ENCODE measurements around the gene METTL24.

The METTL24 gene

GRCh38 chr6:110364364-110365105 is 6.4 kb upstream of the METTL24 start:
- H3K27me3 ChIP-seq (ENCODE audit: control insufficient read depth in 5 of 5, insufficient read depth in 4 of 5, low read length in 5 of 5) = peaks cover 0 to 9% (median under 1%) of the 10 kb centered on the region in 5 donors
- H3K36me3 ChIP-seq (ENCODE audit: control insufficient read depth in 5 of 5, insufficient read depth in 5 of 5, low read length in 5 of 5) = no peaks in the 10 kb centered on the region
- H3K9ac ChIP-seq (ENCODE audit: low read length in 5 of 5) = no peak overlapping the region
- no peak overlapping the region for H3K27ac ChIP-seq (ENCODE audit: low read depth, low read length)
- peaks cover 0 to 5% (median 0%) of the 10 kb centered on the region in 5 donors for H3K9me3 ChIP-seq (ENCODE audit: control insufficient read depth in 5 of 5, low read length in 5 of 5)
- H3K4me3 ChIP-seq (ENCODE audit: low read depth in 1 of 5, low read length in 5 of 5) = no peak overlapping the region
- no peaks in the 10 kb centered on the region for H3K4me1 ChIP-seq (ENCODE audit: control insufficient read depth in 5 of 5, insufficient read depth in 5 of 5, low read length in 5 of 5)

GRCh38 chr6:110363748-110364147 is 5.6 kb upstream of the METTL24 start:
- H3K4me1 ChIP-seq (ENCODE audit: control insufficient read depth in 5 of 5, insufficient read depth in 5 of 5, low read length in 5 of 5) = peaks cover 0 to under 1% (median 0%) of the 10 kb centered on the region in 5 donors
- no peak overlapping the region for H3K9ac ChIP-seq (ENCODE audit: low read length in 5 of 5)

GRCh38 chr6:110360676-110361075 is 2.5 kb upstream of the METTL24 start:
- Histone ChIP-seq H3K27me3 (ENCODE audit: control insufficient read depth in 5 of 5, insufficient read depth in 4 of 5, low read length in 5 of 5) (peaks cover 4 to 25% (median 21%) of the 10 kb centered on the region in 5 donors), H3K36me3 (ENCODE audit: control insufficient read depth in 5 of 5, insufficient read depth in 5 of 5, low read length in 5 of 5) (no peaks in the 10 kb centered on the region), H3K4me1 (ENCODE audit: control insufficient read depth in 5 of 5, insufficient read depth in 5 of 5, low read length in 5 of 5) (peaks cover 0 to 15% (median 10%) of the 10 kb centered on the region in 5 donors), H3K4me3 (ENCODE audit: low read depth in 1 of 5, low read length in 5 of 5) (no peak overlapping the region), H3K27ac (ENCODE audit: low read depth, low read length) (no peak overlapping the region), H3K9me3 (ENCODE audit: control insufficient read depth in 5 of 5, low read length in 5 of 5) (peaks cover 0 to 5% (median 0%) of the 10 kb centered on the region in 5 donors), H3K9ac (ENCODE audit: low read length in 5 of 5) (no peak overlapping the region)

More at GRCh38 chr6:110363748-110364147, 5.6 kb upstream of the METTL24 start:
- Histone ChIP-seq H3K4me3 (ENCODE audit: low read depth in 1 of 5, low read length in 5 of 5) (no peak overlapping the region), H3K27ac (ENCODE audit: low read depth, low read length) (no peak overlapping the region), H3K27me3 (ENCODE audit: control insufficient read depth in 5 of 5, insufficient read depth in 4 of 5, low read length in 5 of 5) (peaks cover 0 to 16% (median 8%) of the 10 kb centered on the region in 5 donors), H3K9me3 (ENCODE audit: control insufficient read depth in 5 of 5, low read length in 5 of 5) (peaks cover 0 to 5% (median 0%) of the 10 kb centered on the region in 5 donors), H3K36me3 (ENCODE audit: control insufficient read depth in 5 of 5, insufficient read depth in 5 of 5, low read length in 5 of 5) (no peaks in the 10 kb centered on the region)

DNA sequence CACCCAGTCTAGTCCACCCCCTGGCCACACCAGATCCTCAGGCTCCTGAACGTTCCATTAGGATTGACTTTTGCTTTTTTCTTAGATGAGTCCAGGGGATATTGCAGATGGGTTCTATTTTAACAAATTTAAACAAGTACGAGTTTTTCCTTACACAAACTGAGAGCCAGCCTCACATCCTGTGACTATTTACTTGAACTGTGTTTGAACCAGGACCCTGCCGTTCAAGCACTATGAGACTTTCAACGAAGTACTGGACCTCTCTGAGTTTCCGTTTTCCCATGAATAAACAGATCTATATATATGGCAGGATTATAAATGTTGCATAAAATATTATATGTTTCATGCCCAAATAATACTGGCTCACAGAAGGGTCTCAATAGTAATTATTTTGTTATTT is 1.4 kb upstream of the METTL24 start:
- H3K9ac ChIP-seq (ENCODE audit: low read length in 5 of 5) = no peak overlapping the region
- H3K4me1 ChIP-seq (ENCODE audit: control insufficient read depth in 5 of 5, insufficient read depth in 5 of 5, low read length in 5 of 5) = peaks cover 0 to 15% (median 10%) of the 10 kb centered on the region in 5 donors

GRCh38 chr6:110358553-110359160 is 508 bp upstream of the METTL24 start:
- Histone ChIP-seq H3K36me3 (ENCODE audit: control insufficient read depth in 5 of 5, insufficient read depth in 5 of 5, low read length in 5 of 5) (no peaks in the 10 kb centered on the region), H3K4me3 (ENCODE audit: low read depth in 1 of 5, low read length in 5 of 5) (peak overlapping the region in 4 of 5 donors; percentile 47 to 61 (median 58)), H3K27me3 (ENCODE audit: control insufficient read depth in 5 of 5, insufficient read depth in 4 of 5, low read length in 5 of 5) (peaks cover 4 to 27% (median 18%) of the 10 kb centered on the region in 5 donors), H3K9ac (ENCODE audit: low read length in 5 of 5) (peak overlapping the region in 1 of 5 donors; percentile 33), H3K4me1 (ENCODE audit: control insufficient read depth in 5 of 5, insufficient read depth in 5 of 5, low read length in 5 of 5) (peaks cover 0 to 15% (median 10%) of the 10 kb centered on the region in 5 donors), H3K9me3 (ENCODE audit: control insufficient read depth in 5 of 5, low read length in 5 of 5) (peaks cover 0 to 5% (median 0%) of the 10 kb centered on the region in 5 donors), H3K27ac (ENCODE audit: low read depth, low read length) (no peak overlapping the region)

More for the DNA sequence above, 1.4 kb upstream of the METTL24 start:
- Histone ChIP-seq H3K27ac (ENCODE audit: low read depth, low read length) (no peak overlapping the region), H3K27me3 (ENCODE audit: control insufficient read depth in 5 of 5, insufficient read depth in 4 of 5, low read length in 5 of 5) (peaks cover 4 to 27% (median 21%) of the 10 kb centered on the region in 5 donors), H3K9me3 (ENCODE audit: control insufficient read depth in 5 of 5, low read length in 5 of 5) (peaks cover 0 to 5% (median 0%) of the 10 kb centered on the region in 5 donors), H3K4me3 (ENCODE audit: low read depth in 1 of 5, low read length in 5 of 5) (no peak overlapping the region), H3K36me3 (ENCODE audit: control insufficient read depth in 5 of 5, insufficient read depth in 5 of 5, low read length in 5 of 5) (no peaks in the 10 kb centered on the region)

GRCh38 chr6:110357298-110357663 is 868 bp downstream of the METTL24 start:
- no peak overlapping the region for H3K27ac ChIP-seq (ENCODE audit: low read depth, low read length)
- H3K4me1 ChIP-seq (ENCODE audit: control insufficient read depth in 5 of 5, insufficient read depth in 5 of 5, low read length in 5 of 5) = peaks cover 0 to 15% (median 10%) of the 10 kb centered on the region in 5 donors
- peaks cover 4 to 27% (median 18%) of the 10 kb centered on the region in 5 donors for H3K27me3 ChIP-seq (ENCODE audit: control insufficient read depth in 5 of 5, insufficient read depth in 4 of 5, low read length in 5 of 5)
- peak overlapping the region in 1 of 5 donors; percentile 9 for H3K9ac ChIP-seq (ENCODE audit: low read length in 5 of 5)
- H3K9me3 ChIP-seq (ENCODE audit: control insufficient read depth in 5 of 5, low read length in 5 of 5) = peaks cover 0 to 5% (median 0%) of the 10 kb centered on the region in 5 donors
- H3K4me3 ChIP-seq (ENCODE audit: low read depth in 1 of 5, low read length in 5 of 5) = peak overlapping the region; percentile 52 to 73 (median 65)
- H3K36me3 ChIP-seq (ENCODE audit: control insufficient read depth in 5 of 5, insufficient read depth in 5 of 5, low read length in 5 of 5) = no peaks in the 10 kb centered on the region

GRCh38 chr6:110356778-110357177 is 1.4 kb downstream of the METTL24 start:
- H3K4me1 ChIP-seq (ENCODE audit: control insufficient read depth in 5 of 5, insufficient read depth in 5 of 5, low read length in 5 of 5) = peaks cover 0 to 15% (median 10%) of the 10 kb centered on the region in 5 donors
- no peak overlapping the region for H3K9ac ChIP-seq (ENCODE audit: low read length in 5 of 5)
- H3K27me3 ChIP-seq (ENCODE audit: control insufficient read depth in 5 of 5, insufficient read depth in 4 of 5, low read length in 5 of 5) = peaks cover 4 to 27% (median 18%) of the 10 kb centered on the region in 5 donors
- H3K27ac ChIP-seq (ENCODE audit: low read depth, low read length) = no peak overlapping the region
- H3K9me3 ChIP-seq (ENCODE audit: control insufficient read depth in 5 of 5, low read length in 5 of 5) = peaks cover 0 to 5% (median 0%) of the 10 kb centered on the region in 5 donors
- peak overlapping the region in 1 of 5 donors; percentile 65 for H3K4me3 ChIP-seq (ENCODE audit: low read depth in 1 of 5, low read length in 5 of 5)
- no peaks in the 10 kb centered on the region for H3K36me3 ChIP-seq (ENCODE audit: control insufficient read depth in 5 of 5, insufficient read depth in 5 of 5, low read length in 5 of 5)

- H3K27me3 ChIP-seq (ENCODE audit: control insufficient read depth in 5 of 5, insufficient read depth in 4 of 5, low read length in 5 of 5) = peaks cover 4 to 27% (median 18%) of the 10 kb centered on the region in 5 donors
- H3K9me3 ChIP-seq (ENCODE audit: control insufficient read depth in 5 of 5, low read length in 5 of 5) = no peaks in the 10 kb centered on the region
- no peak overlapping the region for H3K4me3 ChIP-seq (ENCODE audit: low read depth in 1 of 5, low read length in 5 of 5)
- no peak overlapping the region for H3K27ac ChIP-seq (ENCODE audit: low read depth, low read length)
- H3K9ac ChIP-seq (ENCODE audit: low read length in 5 of 5) = no peak overlapping the region
- H3K36me3 ChIP-seq (ENCODE audit: control insufficient read depth in 5 of 5, insufficient read depth in 5 of 5, low read length in 5 of 5) = no peaks in the 10 kb centered on the region
- peaks cover 0 to 15% (median 10%) of the 10 kb centered on the region in 5 donors for H3K4me1 ChIP-seq (ENCODE audit: control insufficient read depth in 5 of 5, insufficient read depth in 5 of 5, low read length in 5 of 5)
Measured at GRCh38 chr6:110355727-110356126, 2.4 kb downstream of the METTL24 start.

GRCh38 chr6:110355022-110355421 is 3.1 kb downstream of the METTL24 start:
- Histone ChIP-seq H3K9ac (ENCODE audit: low read length in 5 of 5) (no peak overlapping the region), H3K4me1 (ENCODE audit: control insufficient read depth in 5 of 5, insufficient read depth in 5 of 5, low read length in 5 of 5) (peaks cover 0 to 15% (median 10%) of the 10 kb centered on the region in 5 donors), H3K4me3 (ENCODE audit: low read depth in 1 of 5, low read length in 5 of 5) (no peak overlapping the region), H3K27ac (ENCODE audit: low read depth, low read length) (no peak overlapping the region), H3K27me3 (ENCODE audit: control insufficient read depth in 5 of 5, insufficient read depth in 4 of 5, low read length in 5 of 5) (peaks cover 4 to 27% (median 18%) of the 10 kb centered on the region in 5 donors), H3K9me3 (ENCODE audit: control insufficient read depth in 5 of 5, low read length in 5 of 5) (no peaks in the 10 kb centered on the region), H3K36me3 (ENCODE audit: control insufficient read depth in 5 of 5, insufficient read depth in 5 of 5, low read length in 5 of 5) (no peaks in the 10 kb centered on the region)

DNA sequence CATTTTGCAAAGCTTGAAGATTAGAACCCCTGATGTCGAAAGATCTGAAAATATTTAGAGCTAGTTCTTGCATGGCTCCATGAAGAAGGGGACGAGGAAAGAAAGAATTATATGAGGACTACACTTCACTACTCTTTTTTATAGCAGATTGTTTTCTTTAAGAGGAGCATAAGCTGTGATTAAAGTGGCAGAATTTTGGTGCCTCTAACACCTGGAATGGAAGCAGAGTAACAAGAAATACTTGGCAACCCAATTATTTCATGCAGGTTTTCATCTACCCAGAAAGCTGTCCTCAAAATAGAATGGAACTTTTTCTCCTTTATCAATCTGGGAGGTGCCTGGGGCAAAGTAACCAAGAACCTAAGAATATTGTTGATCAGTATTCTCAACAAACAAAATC is 4.0 kb downstream of the METTL24 start:
- Histone ChIP-seq H3K4me3 (ENCODE audit: low read depth in 1 of 5, low read length in 5 of 5) (no peak overlapping the region), H3K9me3 (ENCODE audit: control insufficient read depth in 5 of 5, low read length in 5 of 5) (no peaks in the 10 kb centered on the region), H3K4me1 (ENCODE audit: control insufficient read depth in 5 of 5, insufficient read depth in 5 of 5, low read length in 5 of 5) (peaks cover 0 to 15% (median 10%) of the 10 kb centered on the region in 5 donors), H3K27me3 (ENCODE audit: control insufficient read depth in 5 of 5, insufficient read depth in 4 of 5, low read length in 5 of 5) (peaks cover 4 to 26% (median 15%) of the 10 kb centered on the region in 5 donors), H3K9ac (ENCODE audit: low read length in 5 of 5) (no peak overlapping the region), H3K36me3 (ENCODE audit: control insufficient read depth in 5 of 5, insufficient read depth in 5 of 5, low read length in 5 of 5) (no peaks in the 10 kb centered on the region), H3K27ac (ENCODE audit: low read depth, low read length) (no peak overlapping the region)

All from subcutaneous abdominal adipose tissue (tissue), 5 donors.